Glutamatergic neuron (in vitro differentiated cells): ENCODE data around the gene KXD1. TPM values are rescaled to one million over a fixed set of nuclear protein-coding genes. Genes with fewer than 3 reads are reported as not detected.
A peak's percentile ranks its signal among the peaks of the same experiment; 100 is the strongest.

ENCODE experiments used
- DNase-seq: peaks from one replicate; pipeline ENCODE4 v3.0.0; 2022
- H3K27ac Mint-ChIP-seq: one replicate; pipeline ENCODE4 v1.8.0; 2020; ENCODE audit warnings: mild to moderate bottlenecking, mixed read lengths, inconsistent platforms; ENCODE audit not compliant: unreplicated experiment
- H3K27me3 Mint-ChIP-seq: one replicate; pipeline ENCODE4 v1.8.0; 2020; ENCODE audit warnings: mild to moderate bottlenecking, moderate library complexity, mixed read lengths, inconsistent platforms; ENCODE audit not compliant: unreplicated experiment
- H3K36me3 Mint-ChIP-seq: one replicate; pipeline ENCODE4 v1.8.0; 2020; ENCODE audit warnings: mild to moderate bottlenecking, mixed read lengths, inconsistent platforms; ENCODE audit not compliant: unreplicated experiment
- H3K4me1 Mint-ChIP-seq: one replicate; pipeline ENCODE4 v1.8.0; 2020; ENCODE audit warnings: mild to moderate bottlenecking, low read depth, mixed read lengths, inconsistent platforms; ENCODE audit not compliant: unreplicated experiment
- H3K4me3 Mint-ChIP-seq: one replicate; pipeline ENCODE4 v1.8.0; 2020; ENCODE audit warnings: mild to moderate bottlenecking, mixed read lengths, inconsistent platforms; ENCODE audit not compliant: unreplicated experiment
- H3K9me3 Mint-ChIP-seq: one replicate; pipeline ENCODE4 v1.8.0; 2020; ENCODE audit warnings: mild to moderate bottlenecking, moderate library complexity, mixed read lengths, inconsistent platforms; ENCODE audit not compliant: unreplicated experiment
- CTCF ChIP-seq: fragments of 200-600 bp; sonication (generic); IDR thresholded peaks from one replicate; pipeline ENCODE4 v1.5.0; 2021; ENCODE audit not compliant: partially characterized antibody, unreplicated experiment
- total RNA-seq: library from RNA; stranded (reverse); fragmentation: NEBNext Ultra II Directional; extraction: Animal tissue kit (Norgen Biotek cat#: 25700); gene quantifications from one replicate; pipeline ENCODE4 v1.2.1, GENCODE V29; 2021; ENCODE audit not compliant: unreplicated experiment

The KXD1 gene
- total RNA-seq, 1 donor from 2014 or later = 71.3 TPM

DNA sequence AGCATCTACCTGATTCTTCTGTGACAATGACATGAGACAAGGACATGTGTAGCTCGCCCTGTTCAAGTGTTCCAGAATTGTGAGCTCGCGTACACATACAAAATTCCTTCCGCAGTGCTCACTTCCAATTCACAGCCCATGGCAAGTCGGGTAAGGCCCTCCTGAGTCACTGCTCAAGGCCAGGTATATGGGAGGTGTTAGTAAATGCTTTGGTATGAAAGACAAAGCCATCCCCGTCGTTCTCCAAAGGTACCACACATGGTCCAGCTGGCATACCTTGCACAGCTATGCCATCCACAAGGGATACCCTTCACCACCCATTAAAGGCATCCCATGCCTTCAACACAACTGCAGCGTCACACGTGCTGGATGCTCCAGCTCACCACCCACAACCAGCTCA lies 31.4 kb upstream of the KXD1 start:
- no peak overlapping the region for H3K4me3 Mint-ChIP-seq
- H3K27ac Mint-ChIP-seq = no peak overlapping the region
- peaks cover 2% of the 10 kb centered on the region for H3K4me1 Mint-ChIP-seq
- peaks cover 14% of the 10 kb centered on the region for H3K27me3 Mint-ChIP-seq
- no peak for TF ChIP-seq CTCF
- H3K9me3 Mint-ChIP-seq = peaks cover 2% of the 10 kb centered on the region
- no peaks in the 10 kb centered on the region for H3K36me3 Mint-ChIP-seq
- DNase-seq = no peak

DNA sequence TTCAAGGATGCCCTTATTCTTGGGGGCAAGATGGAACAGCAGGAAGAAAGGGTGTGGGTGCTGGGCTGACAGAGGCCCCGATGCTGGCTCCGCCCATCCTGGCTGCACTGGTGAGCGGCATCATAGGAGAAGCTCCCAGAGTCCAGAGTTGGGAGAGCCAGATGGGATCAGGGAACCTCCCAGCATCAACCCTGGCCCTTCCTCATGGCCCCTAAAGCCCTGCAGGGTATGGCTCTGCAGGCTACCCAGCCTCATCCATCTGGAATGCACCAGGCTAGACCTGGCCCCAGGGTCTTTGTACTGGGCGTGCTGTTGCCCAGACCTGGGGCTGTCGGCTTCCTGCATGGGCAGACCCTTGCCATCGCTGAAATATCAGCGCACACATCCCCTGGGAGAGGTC lies 27.9 kb upstream of the KXD1 start:
- peak overlapping the region; percentile 86 for H3K27ac Mint-ChIP-seq
- H3K27me3 Mint-ChIP-seq = peaks cover 6% of the 10 kb centered on the region

DNA sequence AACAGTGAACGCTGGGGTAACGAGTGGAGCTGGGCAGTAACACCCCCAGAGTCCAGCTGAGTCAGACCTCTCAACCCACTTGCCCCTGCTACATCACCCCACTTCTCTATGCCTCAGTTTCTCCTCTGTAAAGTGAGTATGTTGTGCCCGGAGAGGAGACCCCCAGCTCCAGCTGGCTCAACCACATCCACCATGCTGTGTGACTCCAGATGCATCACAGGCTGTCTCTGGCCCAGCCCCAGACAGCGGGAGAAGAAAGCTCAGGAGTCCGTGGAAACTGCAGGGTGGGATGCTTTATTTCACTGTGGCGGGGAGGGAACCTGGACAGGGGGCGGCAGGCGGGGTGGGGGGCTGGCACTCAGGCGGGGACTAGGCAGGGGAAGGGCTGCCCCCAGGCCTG lies 26.2 kb upstream of the KXD1 start:
- DNase-seq = no peak
- no peak overlapping the region for H3K4me3 Mint-ChIP-seq
- H3K27me3 Mint-ChIP-seq = peaks cover 6% of the 10 kb centered on the region
- TF ChIP-seq CTCF = no peak
- no peak overlapping the region for H3K27ac Mint-ChIP-seq
- peaks cover 2% of the 10 kb centered on the region for H3K4me1 Mint-ChIP-seq
- H3K9me3 Mint-ChIP-seq = peaks cover 7% of the 10 kb centered on the region
- H3K36me3 Mint-ChIP-seq = no peaks in the 10 kb centered on the region

More for the DNA sequence above, 27.9 kb upstream of the KXD1 start:
- no peak for TF ChIP-seq CTCF
- H3K4me1 Mint-ChIP-seq = peaks cover 2% of the 10 kb centered on the region
- H3K36me3 Mint-ChIP-seq = no peaks in the 10 kb centered on the region
- peaks cover 6% of the 10 kb centered on the region for H3K9me3 Mint-ChIP-seq
- H3K4me3 Mint-ChIP-seq = no peak overlapping the region
- DNase-seq = peak; percentile 48

GRCh38 chr19:18532168-18532890 lies 25.3 kb upstream of the KXD1 start:
- Mint-ChIP-seq H3K27ac (no peak overlapping the region), H3K27me3 (peaks cover 7% of the 10 kb centered on the region)
- no peak for TF ChIP-seq CTCF

DNA sequence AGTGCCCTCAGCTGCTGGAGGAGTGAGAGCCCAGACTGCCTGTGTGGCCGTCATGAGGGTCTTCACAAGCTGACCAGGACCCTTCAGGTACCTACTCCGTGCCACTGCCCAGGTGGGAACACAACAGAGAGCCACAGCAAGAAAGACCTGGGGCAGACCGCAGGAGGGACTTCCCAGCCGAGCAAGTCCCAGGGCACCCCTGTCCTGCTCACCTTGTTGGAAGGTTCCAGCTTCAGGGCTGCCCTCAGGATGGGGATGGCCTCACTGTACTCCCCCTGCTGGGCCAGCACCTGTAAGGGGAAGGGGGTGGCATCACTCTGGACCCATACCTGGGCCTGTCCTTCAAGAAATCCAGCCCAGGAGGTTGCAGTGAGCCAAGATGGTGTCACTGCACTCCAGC lies 24.6 kb upstream of the KXD1 start:
- no peak overlapping the region for H3K27ac Mint-ChIP-seq
- DNase-seq = no peak
- no peaks in the 10 kb centered on the region for H3K36me3 Mint-ChIP-seq
- peaks cover 2% of the 10 kb centered on the region for H3K4me1 Mint-ChIP-seq
- H3K9me3 Mint-ChIP-seq = peaks cover 8% of the 10 kb centered on the region
- no peak overlapping the region for H3K4me3 Mint-ChIP-seq
- H3K27me3 Mint-ChIP-seq = peaks cover 7% of the 10 kb centered on the region
- TF ChIP-seq CTCF = no peak

More at GRCh38 chr19:18532168-18532890, 25.3 kb upstream of the KXD1 start:
- H3K4me3 Mint-ChIP-seq = no peak overlapping the region
- no peak for DNase-seq
- peaks cover 8% of the 10 kb centered on the region for H3K9me3 Mint-ChIP-seq
- H3K36me3 Mint-ChIP-seq = no peaks in the 10 kb centered on the region
- peaks cover 2% of the 10 kb centered on the region for H3K4me1 Mint-ChIP-seq
